GM23338 (cell line): ENCODE measurements around the gene CTNNA2. TPM values are rescaled to one million over a fixed set of nuclear protein-coding genes. Genes with fewer than 3 reads are reported as not detected.

Experiments
- ATAC-seq: fragments of 200-7000 bp; cut with Tn5 transposase; 3 replicates; pipeline ENCODE4 v1.9.1; 2020
- DNase-seq: peaks from one replicate; pipeline ENCODE4 v3.0.0-alpha.2; 2015; ENCODE audit warnings: low spot score
- H2AFZ ChIP-seq: fragments of 200-600 bp; sonication (generic); 2 replicates; pipeline ENCODE4 v1.8.0; 2016; ENCODE audit warnings: antibody characterized with exemption, mild to moderate bottlenecking, moderate library complexity
- H3F3A ChIP-seq: fragments of 200-600 bp; sonication (generic); replicated peaks from 2 replicates; pipeline ENCODE4 v1.8.0; 2017; ENCODE audit warnings: antibody characterized with exemption, mixed run types, low read depth
- H3K27ac ChIP-seq: fragments of 200-600 bp; sonication (generic); 2 replicates; pipeline ENCODE4 v1.6.1; 2016; ENCODE audit warnings: low read depth
- H3K27me3 ChIP-seq: fragments of 200-600 bp; sonication (generic); 2 replicates; pipeline ENCODE4 v1.8.0; 2016; ENCODE audit warnings: mild to moderate bottlenecking, mixed run types, moderate library complexity; ENCODE audit not compliant: insufficient read depth
- H3K36me3 ChIP-seq: fragments of 200-600 bp; sonication (generic); 2 replicates; pipeline ENCODE4 v1.8.0; 2016; ENCODE audit warnings: mild to moderate bottlenecking; ENCODE audit not compliant: insufficient read depth
- H3K4me1 ChIP-seq: fragments of 200-600 bp; sonication (generic); 2 replicates; pipeline ENCODE4 v1.8.0; 2016; ENCODE audit warnings: mild to moderate bottlenecking, moderate library complexity; ENCODE audit not compliant: insufficient read depth
- H3K4me2 ChIP-seq: fragments of 200-600 bp; sonication (generic); 2 replicates; pipeline ENCODE4 v1.7.1; 2017; ENCODE audit warnings: mixed run types
- H3K4me3 ChIP-seq: fragments of 200-600 bp; sonication (generic); 2 replicates; pipeline ENCODE4 v1.6.1; 2016; ENCODE audit warnings: mixed run types
- H3K79me2 ChIP-seq: fragments of 200-600 bp; sonication (generic); replicated peaks from 2 replicates; pipeline ENCODE4 v1.8.0; 2017; ENCODE audit warnings: mild to moderate bottlenecking; ENCODE audit not compliant: insufficient read depth
- H3K9me2 ChIP-seq: fragments of 200-600 bp; sonication (generic); 2 replicates; pipeline ENCODE4 v1.8.0; 2017; ENCODE audit not compliant: insufficient read depth
- H4K20me1 ChIP-seq: fragments of 200-600 bp; sonication (generic); replicated peaks from 2 replicates; pipeline ENCODE4 v1.8.0; 2017; ENCODE audit warnings: mild to moderate bottlenecking; ENCODE audit not compliant: insufficient read depth
- H3K27ac Mint-ChIP-seq: 2 replicates; pipeline ENCODE4 v1.8.0; 2020; ENCODE audit warnings: inconsistent platforms, mild to moderate bottlenecking, moderate library complexity, mixed read lengths
- H3K27me3 Mint-ChIP-seq: 3 replicates; pipeline ENCODE4 v1.8.0; 2022; ENCODE audit warnings: low read depth, mild to moderate bottlenecking, moderate library complexity, mixed read lengths, inconsistent platforms; ENCODE audit not compliant: insufficient read depth, poor library complexity
- H3K36me3 Mint-ChIP-seq: 3 replicates; pipeline ENCODE4 v1.8.0; 2021; ENCODE audit warnings: low read depth, mild to moderate bottlenecking, inconsistent platforms, moderate library complexity, mixed read lengths
- H3K4me1 Mint-ChIP-seq: 3 replicates; pipeline ENCODE4 v1.8.0; 2020; ENCODE audit warnings: mild to moderate bottlenecking, inconsistent platforms, mixed read lengths
- H3K4me3 Mint-ChIP-seq: 3 replicates; pipeline ENCODE4 v1.8.0; 2021; ENCODE audit warnings: moderate library complexity, mild to moderate bottlenecking, inconsistent platforms, mixed read lengths
- H3K9me3 Mint-ChIP-seq: 3 replicates; pipeline ENCODE4 v1.8.0; 2020; ENCODE audit warnings: moderate library complexity, mild to moderate bottlenecking, inconsistent platforms, mixed read lengths
- CREB1 ChIP-seq: fragments of 250-450 bp; sonication (Bioruptor Pico); IDR thresholded peaks from 2 replicates; pipeline ENCODE4 v1.5.0; 2020; ENCODE audit warnings: low read depth, mild to moderate bottlenecking, moderate library complexity
- CTCF ChIP-seq, 2 experiments: fragments of 200-600 bp in 1 of 2; sonication (generic) in 1 of 2; conservative IDR thresholded peaks; 2 replicates each; pipeline versions ENCODE4 v1.5.1 to v1.6.1; 2016 to 2017; ENCODE audit warnings: antibody characterized with exemption in 2 of 2, low read depth in 2 of 2, mild to moderate bottlenecking in 2 of 2, moderate library complexity in 1 of 2
- EZH2phosphoT487 ChIP-seq: fragments of 200-600 bp; sonication (generic); IDR thresholded peaks from one replicate; pipeline ENCODE4 v1.8.1; 2018; ENCODE audit warnings: antibody characterized with exemption; ENCODE audit not compliant: unreplicated experiment
- NANOG ChIP-seq: IDR thresholded peaks from 2 replicates; pipeline ENCODE4 v1.6.1; 2016; ENCODE audit warnings: antibody characterized with exemption, borderline replicate concordance
- REST ChIP-seq: IDR thresholded peaks from one replicate; pipeline ENCODE4 v1.6.1; 2018; ENCODE audit warnings: antibody characterized with exemption; ENCODE audit not compliant: unreplicated experiment
- STAT1 ChIP-seq: IDR thresholded peaks from one replicate; pipeline ENCODE4 v1.6.1; 2016; ENCODE audit warnings: antibody characterized with exemption; ENCODE audit not compliant: unreplicated experiment
- ZNF331 ChIP-seq: fragments of 250-450 bp; sonication (Bioruptor Pico); IDR thresholded peaks from 2 replicates; pipeline ENCODE4 v1.5.0; 2020; ENCODE audit warnings: low read depth, mild to moderate bottlenecking, moderate library complexity
- ZNF462 ChIP-seq: fragments of 250-450 bp; sonication (Bioruptor Pico); IDR thresholded peaks from 2 replicates; pipeline ENCODE4 v1.5.0; 2020; ENCODE audit warnings: mild to moderate bottlenecking, moderate library complexity
- polyA plus RNA-seq: library from polyadenylated mRNA; unstranded; fragments of >200 nt; fragmentation: Nextera tagmentation; extraction: Ambion mirVana; gene quantifications from 2 replicates; pipeline ENCODE4 v1.2.1, GENCODE V29; 2016
- total RNA-seq: library from RNA; depleted of rRNA; stranded (reverse); fragments of >200 nt; shearing (Covaris generic); gene quantifications from 2 replicates; pipeline ENCODE4 v1.2.3, GENCODE V29; 2014
- TF ChIP-seq, protein P1 (sequence below): IDR thresholded peaks from 2 replicates; pipeline ENCODE4 v1.6.1; 2016; ENCODE audit warnings: antibody characterized with exemption

Gene CTNNA2
- total and polyA plus RNA-seq, 2 experiments from 2014 or later = 6.4 to 15.6 TPM

- ATAC-seq (peak; percentile 80), DNase-seq (peak; percentile 52)
- H3K27ac ChIP-seq = no peak overlapping the region
- H3K27me3 ChIP-seq = peaks cover 70% of the 10 kb centered on the region
- H3K79me2 ChIP-seq = no peaks in the 10 kb centered on the region
- Mint-ChIP-seq H3K4me3 (0 out of 3 replicates have a peak overlapping the region, but pooled peaks have one; percentile 1), H3K27ac (no peak overlapping the region), H3K36me3 (no peaks in the 10 kb centered on the region), H3K9me3 (no peaks in the 10 kb centered on the region), H3K27me3 (peaks cover 24% of the 10 kb centered on the region), H3K4me1 (peaks cover 55% of the 10 kb centered on the region)
- H3K36me3 ChIP-seq = no peaks in the 10 kb centered on the region
- H3K4me1 ChIP-seq = peaks cover 28% of the 10 kb centered on the region
- no peaks in the 10 kb centered on the region for H3K9me2 ChIP-seq
- no peak overlapping the region for H2AFZ ChIP-seq
- no peak overlapping the region for H3K4me3 ChIP-seq
- H3K4me2 ChIP-seq = peak overlapping the region; percentile 19; the same call in 1 of the 2 replicates
- TF ChIP-seq REST (no peak), NANOG (peak; percentile 91)
- TF ChIP-seq, protein P1, sequence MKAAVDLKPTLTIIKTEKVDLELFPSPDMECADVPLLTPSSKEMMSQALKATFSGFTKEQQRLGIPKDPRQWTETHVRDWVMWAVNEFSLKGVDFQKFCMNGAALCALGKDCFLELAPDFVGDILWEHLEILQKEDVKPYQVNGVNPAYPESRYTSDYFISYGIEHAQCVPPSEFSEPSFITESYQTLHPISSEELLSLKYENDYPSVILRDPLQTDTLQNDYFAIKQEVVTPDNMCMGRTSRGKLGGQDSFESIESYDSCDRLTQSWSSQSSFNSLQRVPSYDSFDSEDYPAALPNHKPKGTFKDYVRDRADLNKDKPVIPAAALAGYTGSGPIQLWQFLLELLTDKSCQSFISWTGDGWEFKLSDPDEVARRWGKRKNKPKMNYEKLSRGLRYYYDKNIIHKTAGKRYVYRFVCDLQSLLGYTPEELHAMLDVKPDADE = no peak
- no peaks in the 10 kb centered on the region for H3F3A ChIP-seq
- H4K20me1 ChIP-seq = no peaks in the 10 kb centered on the region
These were observed 851.8 kb downstream of the CTNNA2 start for GRCh38 chr2:80364524-80365212.

- H3K27ac Mint-ChIP-seq = no peak overlapping the region
- Histone ChIP-seq H3K27ac (no peak overlapping the region), H3F3A (no peaks in the 10 kb centered on the region), H3K4me3 (no peak overlapping the region), H3K27me3 (peaks cover 59% of the 10 kb centered on the region), H3K79me2 (no peaks in the 10 kb centered on the region), H2AFZ (no peak overlapping the region), H3K9me2 (no peaks in the 10 kb centered on the region), H3K4me2 (no peak overlapping the region), H4K20me1 (no peaks in the 10 kb centered on the region), H3K4me1 (peaks cover 28% of the 10 kb centered on the region), H3K36me3 (no peaks in the 10 kb centered on the region)
- H3K27me3 Mint-ChIP-seq = peaks cover 24% of the 10 kb centered on the region
- H3K36me3 Mint-ChIP-seq = no peaks in the 10 kb centered on the region
- ATAC-seq (no peak), DNase-seq (no peak)
- H3K4me3 Mint-ChIP-seq = no peak overlapping the region
- H3K4me1 Mint-ChIP-seq = peaks cover 55% of the 10 kb centered on the region
- no peaks in the 10 kb centered on the region for H3K9me3 Mint-ChIP-seq
- TF ChIP-seq EZH2phosphoT487 (no peak), ZNF462 (CRISPR knock-in tag) (no peak), CREB1 (no peak), CTCF (conservative IDR thresholded peaks at IDR 0.05; ENCODE audit: low read depth in 2 of 2) (no peak), STAT1 (no peak), ZNF331 (CRISPR knock-in tag) (no peak)
These were observed 852.9 kb downstream of the CTNNA2 start for GRCh38 chr2:80365762-80366161.
